GM13976 (cell line): ENCODE data around the gene SGCE.

ENCODE experiments used
- DNase-seq: peaks from one replicate; pipeline ENCODE4 v3.0.0; 2012; ENCODE audit warnings: low spot score
- in situ Hi-C: fragments of 300-500 bp; cut with MboI; formaldehyde crosslinking; loops from one replicate; pipeline ENCODE4 v1.12.0; 2022; ENCODE audit warnings: low sequenced_read_pairs, mixed read lengths, inconsistent platforms; ENCODE audit not compliant: unreplicated experiment
- TF ChIP-seq, protein P1 (sequence below): IDR thresholded peaks from 2 replicates; pipeline ENCODE4 v1.5.1; 2012; ENCODE audit warnings: borderline replicate concordance, mild to moderate bottlenecking; ENCODE audit not compliant: insufficient read depth; ENCODE audit errors: extremely low read depth, missing control alignments, control extremely low read depth

Gene SGCE

GRCh38 chr7:94618126-94618525 is 37.8 kb downstream of the SGCE start:
- in situ Hi-C loops = no loop called here
- DNase-seq = no peak
- TF ChIP-seq, protein P1, sequence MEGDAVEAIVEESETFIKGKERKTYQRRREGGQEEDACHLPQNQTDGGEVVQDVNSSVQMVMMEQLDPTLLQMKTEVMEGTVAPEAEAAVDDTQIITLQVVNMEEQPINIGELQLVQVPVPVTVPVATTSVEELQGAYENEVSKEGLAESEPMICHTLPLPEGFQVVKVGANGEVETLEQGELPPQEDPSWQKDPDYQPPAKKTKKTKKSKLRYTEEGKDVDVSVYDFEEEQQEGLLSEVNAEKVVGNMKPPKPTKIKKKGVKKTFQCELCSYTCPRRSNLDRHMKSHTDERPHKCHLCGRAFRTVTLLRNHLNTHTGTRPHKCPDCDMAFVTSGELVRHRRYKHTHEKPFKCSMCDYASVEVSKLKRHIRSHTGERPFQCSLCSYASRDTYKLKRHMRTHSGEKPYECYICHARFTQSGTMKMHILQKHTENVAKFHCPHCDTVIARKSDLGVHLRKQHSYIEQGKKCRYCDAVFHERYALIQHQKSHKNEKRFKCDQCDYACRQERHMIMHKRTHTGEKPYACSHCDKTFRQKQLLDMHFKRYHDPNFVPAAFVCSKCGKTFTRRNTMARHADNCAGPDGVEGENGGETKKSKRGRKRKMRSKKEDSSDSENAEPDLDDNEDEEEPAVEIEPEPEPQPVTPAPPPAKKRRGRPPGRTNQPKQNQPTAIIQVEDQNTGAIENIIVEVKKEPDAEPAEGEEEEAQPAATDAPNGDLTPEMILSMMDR = no peak

GRCh38 chr7:94616855-94617254 is 39.1 kb downstream of the SGCE start:
- no peak for DNase-seq
- TF ChIP-seq, protein P1 = no peak
- in situ Hi-C loops = no loop called here

DNA sequence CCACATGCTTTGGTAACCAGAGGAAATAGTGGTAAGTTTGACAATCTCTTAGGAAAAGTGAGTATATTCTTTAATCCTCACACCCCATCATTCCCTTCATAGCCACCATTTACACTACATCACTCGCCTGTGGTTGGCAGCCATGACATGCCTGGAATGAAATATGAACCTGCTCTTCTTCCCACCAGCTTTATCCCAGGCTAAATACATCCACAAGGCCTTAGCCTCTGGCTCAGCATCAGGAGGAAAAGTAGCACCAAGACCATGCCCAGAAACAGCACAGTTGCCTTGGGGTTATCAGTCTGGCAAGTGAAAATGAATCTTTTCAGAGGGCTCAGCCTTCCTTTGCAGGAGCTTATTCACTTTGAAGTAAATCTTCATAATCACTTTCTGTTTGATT is 40.3 kb downstream of the SGCE start:
- in situ Hi-C loops = no loop called here
- TF ChIP-seq, protein P1 = no peak
- DNase-seq = no peak

DNA sequence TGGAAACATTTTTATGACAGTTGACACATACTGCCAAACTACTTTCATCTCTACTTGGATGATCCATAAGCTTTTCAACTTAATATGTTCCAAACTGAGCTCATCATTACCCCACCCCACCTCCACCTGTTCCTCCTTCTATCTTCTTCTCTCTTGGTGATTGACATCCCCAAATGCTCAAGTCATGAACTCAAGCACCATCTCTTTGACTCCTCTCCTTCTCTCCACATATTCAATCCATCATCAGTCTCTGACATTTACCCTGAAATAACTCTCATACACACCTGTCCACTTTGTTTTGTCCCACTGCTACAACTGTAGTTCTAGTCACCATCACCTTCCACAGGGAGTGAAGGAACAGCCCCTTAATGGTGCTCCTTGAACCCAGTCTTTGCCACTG is 43.3 kb downstream of the SGCE start:
- TF ChIP-seq, protein P1 = no peak
- no peak for DNase-seq
- in situ Hi-C loops = no loop called here

GRCh38 chr7:94612253-94612652 is 43.7 kb downstream of the SGCE start:
- TF ChIP-seq, protein P1 = no peak
- in situ Hi-C loops = no loop called here
- DNase-seq = no peak

DNA sequence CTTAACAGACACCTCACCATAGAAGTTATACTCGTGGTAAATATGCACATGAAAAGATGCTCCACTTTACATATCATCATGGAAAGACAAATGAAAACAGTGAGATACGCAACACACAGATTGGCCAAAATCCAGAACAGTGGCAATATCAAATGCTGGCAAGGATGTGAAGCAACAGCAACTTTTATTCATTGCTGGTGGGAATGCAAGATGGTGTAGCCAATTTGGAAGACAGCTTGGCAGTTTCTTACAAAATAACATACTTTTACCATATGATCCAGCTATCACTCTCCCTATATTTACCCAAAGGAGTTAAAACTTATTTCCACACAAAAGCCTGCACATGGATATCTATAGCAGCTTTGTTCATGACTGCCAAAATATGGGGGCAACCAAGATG is 46.4 kb downstream of the SGCE start:
- in situ Hi-C loops = no loop called here
- TF ChIP-seq, protein P1 = no peak
- no peak for DNase-seq

DNA sequence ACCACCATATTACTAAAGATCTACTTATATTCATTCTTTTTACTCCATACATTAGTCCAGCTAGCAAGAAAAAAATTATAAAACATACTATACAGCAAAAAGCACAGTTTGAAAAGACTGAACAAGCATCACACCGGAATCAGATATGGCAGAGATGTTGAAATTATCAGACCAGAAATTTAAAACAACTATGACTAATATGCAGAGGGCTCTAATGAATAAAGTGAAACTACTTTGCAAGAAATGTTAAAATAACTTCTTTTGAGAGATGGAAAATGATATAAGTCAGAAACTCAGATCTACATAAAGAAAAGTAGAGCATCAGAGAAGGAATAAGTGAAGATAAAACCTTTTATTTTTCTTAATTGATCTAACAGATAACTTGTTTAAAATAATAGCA is 50.9 kb downstream of the SGCE start:
- DNase-seq = no peak
- TF ChIP-seq, protein P1 = no peak
- in situ Hi-C loops = no loop called here
